ENCODE data around the gene BBIP1. TPM values are rescaled to one million over a fixed set of nuclear protein-coding genes. Genes with fewer than 3 reads are reported as not detected.

The BBIP1 gene
- total and polyA plus RNA-seq, 10 of the 15 experiments (the other 5 are each of a cell fraction or from before 2014, with no cell fraction given) = 13.8 to 40.8 (median 31.3) TPM

GRCh38 chr10:110932505-110933180, 13.7 kb upstream of the BBIP1 start:
- Histone ChIP-seq H3K4me3 (no peak overlapping the region), H4K20me1 (ENCODE audit: control insufficient read depth, insufficient read depth) (no peaks in the 10 kb centered on the region), H2AFZ (ENCODE audit: control insufficient read depth, low read depth, low read length) (no peak overlapping the region), H3K79me2 (ENCODE audit: control insufficient read depth, insufficient read depth, low read length) (peaks cover 98% of the 10 kb centered on the region), H3K9ac (ENCODE audit: control insufficient read depth, insufficient read depth, low read length) (no peak overlapping the region), H3K27ac (ENCODE audit: control insufficient read depth, insufficient read depth) (no peak overlapping the region), H3K36me3 (ENCODE audit: control insufficient read depth in 2 of 2, insufficient read depth in 2 of 2, low read length in 1 of 2) (no peaks in the 10 kb centered on the region; a peak in 1 of 4 replicates), H3K27me3 (replicated peaks in 1 of 2; ENCODE audit: control insufficient read depth in 2 of 2, insufficient read depth in 2 of 2, low read length in 1 of 2) (no peaks in the 10 kb centered on the region), H3K4me1 (ENCODE audit: control insufficient read depth, insufficient read depth, low read length) (peaks cover 10% of the 10 kb centered on the region), H3K9me3 (replicated peaks; ENCODE audit: control insufficient read depth, insufficient read depth, low read length) (peaks cover 4% of the 10 kb centered on the region; the same call in 2 of the 3 replicates), H3K4me2 (ENCODE audit: control insufficient read depth, insufficient read depth) (no peak overlapping the region)
- WGBS (ENCODE audit: insufficient coverage, insufficient replicate concordance, low lambda C conversion rate, missing lambda C conversion rate) = 7% methylated on average over 1 of the region's 1 CpG
- SMC1A ChIA-PET (ENCODE audit: uncharacterized antibody, unreplicated experiment) = interaction anchor here (0.8 to 1.2 kb wide), 4 partner anchors 8 to 36 kb away, joined by 3 read pairs; no protein-coding TSS in a partner anchor
- FAIRE-seq (no peak), ATAC-seq (peak; percentile 6; the same call in 1 of the 3 replicates), DNase-seq (ENCODE audit: low read depth, low spot score) (no peak)
- no peak for TF ChIP-seq ZNF622 (IDR thresholded peaks at IDR 0.05)
- no peak for TF ChIP-seq NKRF (conservative IDR thresholded peaks at IDR 0.05)
- TF ChIP-seq CBX3 (IDR thresholded peaks at IDR 0.05; ENCODE audit: borderline replicate concordance, low read depth) = no peak
- no peak for TF ChIP-seq TCF12 (IDR thresholded peaks at IDR 0.05; ENCODE audit: low read depth, low read length)
- TF ChIP-seq ZBED1 (IDR thresholded peaks at IDR 0.05; ENCODE audit: borderline replicate concordance) = no peak
- no peak for TF ChIP-seq PBX3 (IDR thresholded peaks at IDR 0.05; ENCODE audit: insufficient replicate concordance, low read depth, low read length)
- TF ChIP-seq NFIC (IDR thresholded peaks at IDR 0.05; ENCODE audit: low read depth, low read length) = no peak
- no peak for TF ChIP-seq RB1 (IDR thresholded peaks at IDR 0.05; ENCODE audit: borderline replicate concordance)
- TF ChIP-seq MEF2B (IDR thresholded peaks at IDR 0.05; ENCODE audit: partially characterized antibody, poor library complexity, severe bottlenecking) = no peak
- POLR2A ChIA-PET = interaction anchor here (0.6 to 1.6 kb wide), 4 partner anchors 14 to 119 kb away, joined by 3 to 5 read pairs (median 4); no protein-coding TSS in a partner anchor
- RAD21 ChIA-PET (ENCODE audit: unreplicated experiment) = interaction anchor here (1.0 to 1.8 kb wide), 2 partner anchors 13 to 14 kb away, joined by 3 to 7 read pairs; partner anchors contain the start of genes BBIP1 and SHOC2
- CTCF ChIA-PET = interaction anchor here (0.6 kb wide), 1 partner anchor 187 kb away, joined by 3 read pairs; no protein-coding TSS in a partner anchor
- in situ Hi-C loops (cut with MboI) = no loop called here
- no TSS peak for BruUV-seq (replicated peaks)
- intact Hi-C loops (cut with micrococcal nuclease; ENCODE audit: unreplicated experiment) = no loop called here

Measured in GM12878 (cell line).